GM12801 (cell line): ENCODE data around the gene ZMYND10.

Experiments used
- TF ChIP-seq, protein P1 (sequence below): IDR thresholded peaks from one replicate; pipeline ENCODE4 v1.5.1; 2011; ENCODE audit warnings: control low read depth; ENCODE audit not compliant: insufficient read length; ENCODE audit errors: extremely low read depth

ZMYND10 gene

GRCh38 chr3:50299929-50300680 is 45.4 kb downstream of the ZMYND10 start:
- TF ChIP-seq, protein P1, sequence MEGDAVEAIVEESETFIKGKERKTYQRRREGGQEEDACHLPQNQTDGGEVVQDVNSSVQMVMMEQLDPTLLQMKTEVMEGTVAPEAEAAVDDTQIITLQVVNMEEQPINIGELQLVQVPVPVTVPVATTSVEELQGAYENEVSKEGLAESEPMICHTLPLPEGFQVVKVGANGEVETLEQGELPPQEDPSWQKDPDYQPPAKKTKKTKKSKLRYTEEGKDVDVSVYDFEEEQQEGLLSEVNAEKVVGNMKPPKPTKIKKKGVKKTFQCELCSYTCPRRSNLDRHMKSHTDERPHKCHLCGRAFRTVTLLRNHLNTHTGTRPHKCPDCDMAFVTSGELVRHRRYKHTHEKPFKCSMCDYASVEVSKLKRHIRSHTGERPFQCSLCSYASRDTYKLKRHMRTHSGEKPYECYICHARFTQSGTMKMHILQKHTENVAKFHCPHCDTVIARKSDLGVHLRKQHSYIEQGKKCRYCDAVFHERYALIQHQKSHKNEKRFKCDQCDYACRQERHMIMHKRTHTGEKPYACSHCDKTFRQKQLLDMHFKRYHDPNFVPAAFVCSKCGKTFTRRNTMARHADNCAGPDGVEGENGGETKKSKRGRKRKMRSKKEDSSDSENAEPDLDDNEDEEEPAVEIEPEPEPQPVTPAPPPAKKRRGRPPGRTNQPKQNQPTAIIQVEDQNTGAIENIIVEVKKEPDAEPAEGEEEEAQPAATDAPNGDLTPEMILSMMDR: no peak

- TF ChIP-seq, protein P1: no peak
Observed at GRCh38 chr3:50299638-50299928, 45.9 kb downstream of the ZMYND10 start.

DNA sequence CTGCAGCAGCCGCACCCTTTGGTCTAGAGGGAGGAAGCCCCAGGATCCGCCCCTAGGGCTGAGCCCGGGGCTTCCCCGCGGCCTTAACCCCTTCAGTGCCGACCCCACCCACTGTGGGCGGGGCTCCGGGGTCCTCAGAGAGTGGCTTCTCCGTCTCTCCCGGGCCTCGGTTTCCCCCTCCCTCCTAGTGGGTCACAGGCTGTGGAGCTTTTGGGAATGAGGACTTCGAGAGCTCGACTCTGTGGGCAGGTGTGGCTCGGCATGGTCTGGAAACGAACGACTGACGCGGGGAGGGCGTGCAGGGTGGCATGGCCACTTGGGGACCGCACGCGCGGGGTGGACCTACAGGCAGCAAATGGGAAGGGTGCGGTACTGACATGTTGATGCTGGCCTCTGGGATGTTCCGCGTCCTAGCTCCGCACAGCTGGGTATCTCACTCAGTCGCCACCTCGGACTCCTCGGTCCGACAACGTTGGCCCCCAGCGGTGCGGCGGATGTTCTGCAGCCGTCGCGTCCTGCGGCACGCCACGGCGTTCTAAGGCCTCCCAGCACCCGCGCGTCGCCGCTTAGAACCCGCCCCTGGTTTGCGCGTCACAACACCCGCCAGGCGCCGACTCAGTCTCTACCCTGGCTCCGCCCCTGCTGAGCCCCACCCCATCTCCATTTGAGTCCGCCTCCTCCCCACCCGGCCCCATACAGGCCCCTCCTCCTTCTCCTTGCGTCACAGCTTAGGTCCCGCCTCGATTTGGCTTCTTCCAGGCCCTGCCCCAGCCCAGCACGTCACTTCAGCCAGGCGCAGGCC is 46.5 kb downstream of the ZMYND10 start, which contains the start of the genes HYAL3 and NAA80:
HYAL3 (minus strand) TSS at position 570 of the 802 bp plus-strand sequence. CDS start 3,803 bp downstream, outside the sequence.
NAA80 (minus strand) TSS at position 570 of the 802 bp plus-strand sequence. CDS start 1,942 bp downstream, outside the sequence.
- TF ChIP-seq, protein P1: no peak

DNA sequence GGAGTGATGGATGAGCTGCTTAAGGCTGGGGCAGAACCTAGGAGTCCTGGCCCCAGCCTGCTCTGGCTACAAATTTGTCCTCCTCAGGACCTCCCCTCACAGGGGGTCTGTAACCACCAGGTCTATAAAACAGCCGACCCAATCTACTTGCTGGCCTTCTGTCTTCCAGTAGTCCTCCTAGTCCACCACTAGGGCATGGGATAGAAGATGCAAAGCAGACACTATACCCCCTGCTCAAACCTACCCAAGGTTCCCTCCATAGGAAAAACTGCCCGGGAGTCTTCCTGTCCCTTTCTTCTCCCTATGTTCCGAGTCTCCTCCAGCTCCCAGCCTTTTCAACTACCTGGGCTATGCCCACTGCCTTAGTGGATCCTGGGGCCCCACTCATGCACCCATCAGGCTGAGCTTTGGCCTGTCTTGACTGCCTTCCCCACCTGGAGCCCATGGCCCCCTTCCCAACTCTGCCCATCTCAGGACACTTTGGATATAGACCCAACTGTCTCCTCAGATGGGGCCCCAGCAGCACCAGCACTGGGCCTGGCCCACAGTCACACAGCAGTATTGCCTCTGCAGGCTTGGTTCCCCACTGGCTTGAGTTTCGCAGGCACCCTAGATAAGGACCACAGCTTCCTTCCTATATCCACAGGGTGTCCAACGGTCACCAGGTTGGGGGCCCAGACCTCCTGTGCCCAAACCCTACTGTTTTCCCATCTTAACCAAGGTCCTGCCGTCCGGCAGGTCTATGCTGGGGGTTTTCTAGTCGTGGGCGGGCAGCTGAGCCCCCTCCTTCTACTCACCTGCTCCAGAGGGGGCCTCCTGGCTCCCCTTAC is 47.4 kb downstream of the ZMYND10 start:
- TF ChIP-seq, protein P1: no peak

DNA sequence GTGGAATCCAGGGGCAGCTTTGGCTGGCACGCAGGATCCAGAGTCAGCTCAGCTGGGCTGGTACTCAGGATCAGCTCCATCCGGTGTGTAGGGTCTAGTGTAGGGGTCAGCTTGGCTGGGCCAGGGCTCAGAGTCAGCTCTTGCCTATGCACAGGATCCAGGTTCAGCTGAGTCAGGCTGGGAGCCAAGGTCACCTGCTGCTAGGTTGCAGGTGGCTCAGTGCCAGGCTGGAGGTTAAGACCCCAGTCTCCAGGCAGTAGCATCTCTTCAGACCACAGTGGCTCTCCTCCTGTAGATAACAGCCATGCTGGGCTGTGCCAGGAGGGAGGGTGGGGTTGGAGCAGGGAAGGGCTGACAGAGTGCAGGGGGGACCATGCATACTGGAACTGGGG is 48.2 kb downstream of the ZMYND10 start:
- TF ChIP-seq, protein P1: no peak

GRCh38 chr3:50296721-50297383 is 48.7 kb downstream of the ZMYND10 start:
- TF ChIP-seq, protein P1: no peak
